Myometrial cell (primary cell): ENCODE results near the gene OCEL1. TPM values are rescaled to one million over a fixed set of nuclear protein-coding genes. Genes with fewer than 3 reads are reported as not detected.

Experiments used
- total RNA-seq: library from RNA; depleted of rRNA; stranded (reverse); fragments of >200 nt; gene quantifications from 2 replicates; pipeline ENCODE4 v1.2.3, GENCODE V29; 2015

Gene OCEL1, protein sequence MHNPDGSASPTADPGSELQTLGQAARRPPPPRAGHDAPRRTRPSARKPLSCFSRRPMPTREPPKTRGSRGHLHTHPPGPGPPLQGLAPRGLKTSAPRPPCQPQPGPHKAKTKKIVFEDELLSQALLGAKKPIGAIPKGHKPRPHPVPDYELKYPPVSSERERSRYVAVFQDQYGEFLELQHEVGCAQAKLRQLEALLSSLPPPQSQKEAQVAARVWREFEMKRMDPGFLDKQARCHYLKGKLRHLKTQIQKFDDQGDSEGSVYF
- 6.6 and 9.0 TPM in 2 replicates for total RNA-seq

DNA sequence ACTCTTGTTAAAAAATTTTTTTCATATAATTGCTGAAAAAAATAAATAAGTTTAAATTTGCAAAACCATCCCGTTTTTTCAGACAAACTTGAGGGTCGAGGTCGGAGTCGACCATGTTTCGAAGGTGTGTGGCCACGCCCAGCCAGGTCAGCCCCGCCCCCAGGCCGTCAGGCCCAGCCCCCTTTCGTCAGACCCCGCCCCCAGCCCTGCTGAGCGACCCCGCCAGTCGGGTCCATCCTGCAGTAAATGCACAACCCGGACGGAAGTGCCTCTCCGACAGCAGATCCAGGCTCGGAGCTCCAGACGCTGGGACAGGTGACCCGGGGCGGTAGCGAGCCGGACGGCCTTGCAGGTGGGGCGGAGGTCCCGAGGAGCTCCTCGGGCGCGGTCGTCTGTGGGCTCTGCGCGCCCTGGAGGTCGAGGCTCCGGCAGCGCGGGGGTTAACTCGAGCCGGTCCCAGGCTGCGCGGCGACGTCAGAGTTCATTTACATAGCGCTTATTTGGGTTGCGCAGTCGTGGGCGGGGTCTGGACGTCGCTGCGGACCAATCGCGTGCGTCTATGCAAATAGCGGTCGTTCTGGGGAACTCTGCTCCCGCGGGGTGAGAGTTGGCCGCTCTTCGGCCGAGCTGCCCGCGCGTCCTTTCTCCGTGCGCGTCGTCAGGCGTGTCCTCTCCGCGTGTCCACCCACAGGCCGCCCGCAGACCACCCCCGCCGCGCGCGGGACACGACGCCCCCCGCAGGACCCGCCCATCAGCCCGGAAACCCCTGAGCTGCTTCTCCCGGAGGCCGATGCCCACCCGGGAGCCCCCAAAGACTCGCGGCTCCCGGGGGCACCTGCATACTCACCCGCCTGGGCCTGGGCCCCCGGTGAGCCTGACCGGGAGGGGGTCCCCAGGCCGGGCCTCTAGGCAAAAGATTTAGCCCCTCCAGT lies at the start of gene OCEL1:
Gene OCEL1, plus strand, starts transcription at position 225 of the 932 bp plus-strand sequence. Its CDS starts 22 bp downstream, at position 247.

DNA sequence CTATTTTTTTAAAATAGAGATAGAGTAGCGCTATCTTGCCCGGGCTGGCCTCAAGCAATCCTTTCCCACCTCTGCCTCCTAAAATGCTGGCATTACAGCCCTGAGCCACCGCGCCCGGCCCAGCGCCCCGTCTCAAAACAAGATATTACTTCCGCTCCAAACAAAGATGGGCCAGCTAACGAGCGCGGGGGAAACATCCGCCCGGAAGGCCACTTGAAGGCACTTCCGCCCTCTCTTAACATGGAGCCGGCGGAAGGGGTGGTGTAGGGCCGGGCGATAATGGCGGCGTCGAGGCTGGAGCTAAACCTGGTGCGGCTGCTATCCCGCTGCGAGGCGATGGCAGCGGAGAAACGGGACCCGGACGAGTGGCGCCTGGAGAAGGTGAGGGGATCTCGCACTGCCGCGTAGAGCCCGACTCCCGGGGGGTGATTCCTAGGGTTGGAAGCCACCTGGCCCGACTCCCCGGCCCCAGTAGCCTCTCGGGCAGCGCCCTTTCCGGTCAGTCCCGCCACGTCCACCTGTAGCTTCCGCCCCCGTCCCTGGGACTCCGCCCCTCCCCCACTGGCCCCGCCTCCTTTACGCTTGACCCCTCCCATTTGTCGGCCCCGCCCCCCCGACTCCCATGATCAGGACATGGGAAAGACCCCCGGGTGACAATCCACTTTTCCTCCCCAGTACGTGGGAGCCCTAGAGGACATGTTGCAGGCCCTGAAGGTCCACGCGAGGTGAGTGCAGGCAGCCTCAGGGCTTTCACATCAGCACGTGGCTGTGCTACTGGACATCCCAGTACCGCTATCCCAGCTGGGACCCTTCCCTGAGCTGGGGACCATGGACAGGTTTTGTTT lies 10.7 kb upstream of the OCEL1 start, which contains the start of gene USE1:
Gene USE1, plus strand, starts transcription at position 231 of the 845 bp plus-strand sequence. Its CDS starts 49 bp downstream, at position 280.

DNA sequence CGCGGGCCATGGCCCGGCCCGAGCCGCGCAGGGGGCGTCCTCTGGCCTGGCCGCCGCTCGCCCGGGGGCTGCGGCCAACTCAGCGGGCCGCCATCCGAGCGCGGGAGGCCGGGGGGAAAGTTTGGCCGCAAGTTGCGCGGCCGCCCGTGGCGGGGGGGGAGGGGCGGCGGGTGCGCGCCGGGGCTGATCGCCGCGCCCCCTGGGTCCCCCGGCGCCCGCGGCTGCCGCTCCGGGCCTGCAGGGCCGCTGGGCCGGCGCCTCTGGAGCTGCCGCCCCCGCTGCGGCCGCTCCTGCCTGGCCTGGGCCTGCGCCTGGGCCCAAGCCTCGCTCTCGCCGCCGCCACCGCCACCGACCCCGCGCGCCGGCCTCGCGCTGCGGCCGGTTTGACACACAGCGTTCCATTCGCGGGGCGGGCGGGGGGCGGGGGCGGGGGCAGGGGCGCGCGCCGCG lies 19.5 kb downstream of the OCEL1 start, which contains the start of gene NR2F6:
Gene NR2F6, minus strand, starts transcription at position 385 of the 450 bp plus-strand sequence. CDS start 699 bp downstream, outside the sequence.

DNA sequence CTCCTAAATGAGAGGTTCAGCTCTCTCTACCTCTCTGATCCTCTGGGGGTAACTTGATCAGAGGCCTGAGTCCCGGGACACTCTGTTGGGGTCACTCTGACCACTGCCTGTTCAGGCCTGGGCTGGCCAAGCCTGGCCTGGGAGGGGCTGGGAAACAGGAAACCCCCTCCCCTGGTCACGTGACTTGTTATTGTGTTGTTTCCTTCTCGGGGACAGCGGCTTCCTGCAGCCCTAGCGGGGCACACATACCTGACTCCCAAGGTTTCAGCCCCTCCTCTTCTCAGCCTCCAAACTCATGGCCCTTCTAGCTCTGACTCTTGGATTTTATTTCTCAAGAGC lies 38.6 kb downstream of the OCEL1 start, which contains the start of gene USHBP1:
Gene USHBP1, minus strand, starts transcription at position 105 of the 339 bp plus-strand sequence. CDS start 446 bp downstream, outside the sequence.

DNA sequence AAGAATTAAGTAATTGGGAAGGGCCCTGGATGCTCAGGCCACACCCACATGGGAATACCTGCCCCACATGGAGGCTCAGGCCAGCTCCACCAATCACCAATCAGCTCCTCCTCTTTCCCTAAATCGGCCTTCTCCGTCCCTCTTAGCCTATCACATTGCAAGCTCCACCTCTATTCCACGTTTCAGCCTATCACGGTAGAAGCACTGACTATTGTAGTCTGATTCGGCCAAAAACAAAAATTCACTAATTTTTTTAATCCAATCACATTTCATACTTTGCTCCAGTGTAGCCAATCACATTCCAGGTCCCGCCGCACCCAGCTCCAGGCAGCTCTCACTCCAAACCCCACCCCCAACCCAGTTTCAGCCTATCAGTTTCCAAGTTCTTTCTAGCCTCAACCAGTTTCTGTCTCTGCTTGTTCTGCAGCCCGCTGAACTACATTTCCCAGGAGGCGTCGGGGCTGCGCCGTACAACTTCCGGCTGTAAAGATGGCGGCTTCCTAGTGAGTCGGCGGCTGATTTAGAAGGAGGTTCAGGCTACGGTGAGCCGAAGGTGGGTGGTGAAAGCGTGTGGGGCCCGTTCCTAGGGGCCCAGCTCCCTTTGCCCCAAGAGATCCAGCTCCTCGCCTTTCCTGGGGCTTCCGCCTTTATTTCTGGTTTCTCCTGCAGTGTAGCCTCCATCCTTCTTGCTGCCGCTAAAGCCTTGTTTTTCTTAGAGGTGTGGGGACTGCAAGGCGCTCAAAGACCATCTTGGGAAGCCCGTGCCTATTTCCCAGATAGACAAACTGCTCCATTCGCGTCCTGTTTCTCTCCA lies 41.2 kb downstream of the OCEL1 start, which contains the start of gene BABAM1:
Gene BABAM1, plus strand, starts transcription at position 469 of the 814 bp plus-strand sequence. CDS start 1,364 bp downstream, outside the sequence.

Other genes starting within 250 kb of the OCEL1 start
- gene CPAMD8, start 199.4 kb upstream of the OCEL1 start, total RNA-seq = 0.71 and 2.6 TPM in 2 replicates
- 7.5 and 10.8 TPM in 2 replicates for gene HAUS8, start 150.8 kb upstream of the OCEL1 start, total RNA-seq
- 48.7 and 66.0 TPM in 2 replicates for gene MYO9B, start 150.4 kb upstream of the OCEL1 start, total RNA-seq
- 13.6 and 25.4 TPM in 2 replicates for gene USE1, start 10.9 kb upstream of the OCEL1 start, total RNA-seq
- 73.4 and 98.0 TPM in 2 replicates for gene NR2F6, start 19.7 kb downstream of the OCEL1 start, total RNA-seq
- not detected in 2 replicates for gene USHBP1, start 38.5 kb downstream of the OCEL1 start, total RNA-seq
- 131 and 138 TPM in 2 replicates for gene BABAM1, start 41.2 kb downstream of the OCEL1 start, total RNA-seq
- under 0.01 and 0.29 TPM in 2 replicates for gene ANKLE1, start 55.7 kb downstream of the OCEL1 start, total RNA-seq
- 20.2 TPM in 2 replicates for gene ABHD8, start 77.2 kb downstream of the OCEL1 start, total RNA-seq
- 101 and 111 TPM in 2 replicates for gene MRPL34, start 79.6 kb downstream of the OCEL1 start, total RNA-seq
- gene DDA1, start 83.3 kb downstream of the OCEL1 start, total RNA-seq = 49.0 and 67.9 TPM in 2 replicates
- 2.3 and 3.7 TPM in 2 replicates for gene ANO8, start 108.6 kb downstream of the OCEL1 start, total RNA-seq
- 12.9 and 26.5 TPM in 2 replicates for gene GTPBP3, start 111.3 kb downstream of the OCEL1 start, total RNA-seq
- not detected in 2 replicates for gene PLVAP, start 151.1 kb downstream of the OCEL1 start, total RNA-seq
- gene CCDC194, start 168.0 kb downstream of the OCEL1 start, total RNA-seq = not detected in 2 replicates
- gene BST2, start 179.4 kb downstream of the OCEL1 start, total RNA-seq = 0.86 and 5.7 TPM in 2 replicates
- 143 and 159 TPM in 2 replicates for gene MVB12A, start 193.8 kb downstream of the OCEL1 start, total RNA-seq
- gene TMEM221, start 222.4 kb downstream of the OCEL1 start, total RNA-seq = not detected in 2 replicates
- gene NXNL1, start 234.7 kb downstream of the OCEL1 start, total RNA-seq = not detected in 2 replicates
- gene SLC27A1, start 244.3 kb downstream of the OCEL1 start, total RNA-seq = 10.1 and 12.2 TPM in 2 replicates